H1 (cell line): ENCODE measurements around the gene PDLIM3. TPM values are rescaled to one million over a fixed set of nuclear protein-coding genes. Genes with fewer than 3 reads are reported as not detected.

Source experiments
- BACH1 ChIP-seq: IDR thresholded peaks from 2 replicates; pipeline ENCODE4 v1.6.1; 2012; ENCODE audit warnings: low read length, improper control_type of control experiment
- BRCA1 ChIP-seq: IDR thresholded peaks from 2 replicates; pipeline ENCODE4 v1.6.1; 2012; ENCODE audit warnings: low read depth, low read length, improper control_type of control experiment
- CBX5 ChIP-seq: fragments of 300-800, 300-1000 bp; sonication (generic); IDR thresholded peaks from 2 replicates; pipeline ENCODE4 v1.7.1; 2016; ENCODE audit warnings: antibody characterized with exemption, low read length, low read depth
- CHD2 ChIP-seq: IDR thresholded peaks from 2 replicates; pipeline ENCODE4 v1.6.1; 2012; ENCODE audit warnings: low read length, improper control_type of control experiment
- HDAC2 ChIP-seq, 2 experiments: fragments of 300-600 bp in 1 of 2; sonication (generic) in 1 of 2; IDR thresholded peaks; 2 replicates each; pipeline ENCODE4 v1.6.1; 2011 to 2012; ENCODE audit warnings: low read depth in 2 of 2, low read length in 2 of 2, mild to moderate bottlenecking in 2 of 2, moderate library complexity in 2 of 2, borderline replicate concordance in 1 of 2, inconsistent platforms in 1 of 2
- HDAC6 ChIP-seq: IDR thresholded peaks from one replicate; pipeline ENCODE4 v1.7.1; 2012; ENCODE audit warnings: low read depth, mild to moderate bottlenecking, inconsistent platforms, low read length, moderate library complexity
- MAFK ChIP-seq: IDR thresholded peaks from 2 replicates; pipeline ENCODE4 v1.6.1; 2012; ENCODE audit warnings: low read depth, mild to moderate bottlenecking, improper control_type of control experiment, low read length
- POLR2AphosphoS5 ChIP-seq: IDR thresholded peaks from 2 replicates; pipeline ENCODE4 v1.6.1; 2011; ENCODE audit warnings: low read depth, low read length
- RAD21 ChIP-seq, 2 experiments: IDR thresholded peaks in 1 of 2; conservative IDR thresholded peaks in 1 of 2; 2 replicates each; pipeline ENCODE4 v1.6.1; 2011; ENCODE audit warnings: low read depth in 2 of 2, low read length in 2 of 2, improper control_type of control experiment in 1 of 2, inconsistent platforms in 1 of 2, mild to moderate bottlenecking in 1 of 2, moderate library complexity in 1 of 2
- RFX5 ChIP-seq: IDR thresholded peaks from 2 replicates; pipeline ENCODE4 v1.6.1; 2011; ENCODE audit warnings: low read depth, low read length, improper control_type of control experiment, borderline replicate concordance
- RNF2 ChIP-seq: fragments of 200-900, 300-1000 bp; sonication (generic); IDR thresholded peaks from 2 replicates; pipeline ENCODE4 v1.7.1; 2016; ENCODE audit warnings: borderline replicate concordance, low read depth, mild to moderate bottlenecking, antibody characterized with exemption, low read length; ENCODE audit not compliant: poor library complexity, severe bottlenecking; ENCODE audit errors: missing control alignments
- SIRT6 ChIP-seq: IDR thresholded peaks from one replicate; pipeline ENCODE4 v1.7.1; 2012; ENCODE audit warnings: low read length, inconsistent platforms
- SIX5 ChIP-seq: IDR thresholded peaks from 2 replicates; pipeline ENCODE4 v1.6.1; 2011; ENCODE audit warnings: mild to moderate bottlenecking, low read depth, low read length
- SP2 ChIP-seq: IDR thresholded peaks from 2 replicates; pipeline ENCODE4 v1.6.1; 2012; ENCODE audit warnings: mild to moderate bottlenecking, low read length, inconsistent platforms
- SUZ12 ChIP-seq: fragments of 200-600 bp; sonication (generic); IDR thresholded peaks from 2 replicates; pipeline ENCODE4 v1.6.1; 2012; ENCODE audit warnings: mild to moderate bottlenecking, inconsistent platforms, low read length, moderate library complexity, mixed read lengths
- YY1 ChIP-seq: IDR thresholded peaks from 2 replicates; pipeline ENCODE4 v1.6.1; 2011; ENCODE audit warnings: low read depth, mild to moderate bottlenecking, low read length
- polyA plus RNA-seq, 7 experiments: library from polyadenylated mRNA; depleted of rRNA in 3 of 7; stranded (reverse) in 5 of 7; unstranded in 2 of 7; fragments of >200 nt in 5 of 7; fragments of 200-250 nt in 2 of 7; gene quantifications; 1 replicate in 5 of 7; 2 replicates in 1 of 7; 4 replicates in 1 of 7; pipeline versions ENCODE4 v1.2.1 to v1.2.3, GENCODE V29; 2011 to 2013; ENCODE audit warnings: missing spikeins in 2 of 7, mixed read lengths in 2 of 7
- total RNA-seq: library from RNA; stranded (reverse); fragmentation: NEBNext Ultra II Directional; extraction: Animal tissue kit (Norgen Biotek cat#: 25700); gene quantifications from 2 replicates; pipeline ENCODE4 v1.2.1, GENCODE V29; 2021
- TF ChIP-seq, protein P1 (sequence below): IDR thresholded peaks from 2 replicates; pipeline ENCODE4 v1.6.1; 2011; ENCODE audit warnings: low read length, improper control_type of control experiment
- TF ChIP-seq, protein P2 (sequence below): IDR thresholded peaks from 2 replicates; pipeline ENCODE4 v1.6.1; 2012; ENCODE audit warnings: low read length, inconsistent platforms
- TF ChIP-seq, protein P3 (sequence below): IDR thresholded peaks from 2 replicates; pipeline ENCODE4 v1.6.1; 2011; ENCODE audit warnings: low read depth, mild to moderate bottlenecking, low read length; ENCODE audit not compliant: insufficient read depth
- TF ChIP-seq, protein P4 (sequence below): IDR thresholded peaks from 2 replicates; pipeline ENCODE4 v1.6.1; 2012; ENCODE audit warnings: inconsistent platforms

The PDLIM3 gene
- total and polyA plus RNA-seq, 2 of the 8 experiments (the other 6 are each of a cell fraction or from before 2014, with no cell fraction given): 7.6 to 8.1 TPM

DNA sequence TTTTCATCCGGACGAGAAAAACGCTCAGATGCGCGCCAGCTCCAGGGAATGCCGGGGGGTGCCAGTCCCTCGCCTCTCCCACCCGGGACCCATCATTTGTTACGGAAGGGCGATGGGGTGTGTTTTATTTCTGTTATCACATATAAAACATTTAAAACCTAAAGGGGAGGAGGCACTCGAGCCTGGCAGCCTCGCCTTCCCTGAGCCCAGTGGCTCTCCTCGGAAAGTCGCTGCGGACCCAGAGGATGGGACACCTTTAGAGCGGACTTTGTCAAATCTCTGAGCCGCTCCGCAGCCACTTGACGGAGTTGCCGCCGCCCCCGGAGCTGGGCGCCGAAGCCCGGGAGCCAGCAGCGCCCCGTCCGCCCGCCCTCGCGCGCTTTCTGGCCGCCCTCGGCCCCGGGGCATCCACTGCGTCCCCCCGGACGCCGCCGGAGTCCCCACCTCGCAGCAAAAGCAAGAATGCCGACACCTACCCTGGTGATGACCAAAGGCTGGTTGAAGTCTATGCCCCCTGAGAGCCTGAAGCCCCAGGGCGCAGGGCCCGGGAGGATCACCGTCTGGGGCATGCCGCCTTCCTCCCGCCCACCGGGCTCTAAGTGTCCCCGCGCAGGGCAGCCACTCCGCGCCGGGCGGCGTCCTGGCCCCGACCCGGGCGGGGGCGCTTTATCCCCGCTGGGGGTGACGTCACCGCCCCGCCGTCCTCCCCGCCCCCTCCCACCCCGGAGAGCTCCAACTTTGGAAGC is at the start of gene PDLIM3 (continued):
- no peak for TF ChIP-seq RNF2
- no peak for TF ChIP-seq HDAC2 (IDR thresholded peaks at IDR 0.05; ENCODE audit: borderline replicate concordance in 1 of 2, low read depth in 2 of 2, low read length in 2 of 2)
- TF ChIP-seq BACH1: no peak
- TF ChIP-seq, protein P1, sequence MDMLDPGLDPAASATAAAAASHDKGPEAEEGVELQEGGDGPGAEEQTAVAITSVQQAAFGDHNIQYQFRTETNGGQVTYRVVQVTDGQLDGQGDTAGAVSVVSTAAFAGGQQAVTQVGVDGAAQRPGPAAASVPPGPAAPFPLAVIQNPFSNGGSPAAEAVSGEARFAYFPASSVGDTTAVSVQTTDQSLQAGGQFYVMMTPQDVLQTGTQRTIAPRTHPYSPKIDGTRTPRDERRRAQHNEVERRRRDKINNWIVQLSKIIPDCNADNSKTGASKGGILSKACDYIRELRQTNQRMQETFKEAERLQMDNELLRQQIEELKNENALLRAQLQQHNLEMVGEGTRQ: no peak
- TF ChIP-seq, protein P2, sequence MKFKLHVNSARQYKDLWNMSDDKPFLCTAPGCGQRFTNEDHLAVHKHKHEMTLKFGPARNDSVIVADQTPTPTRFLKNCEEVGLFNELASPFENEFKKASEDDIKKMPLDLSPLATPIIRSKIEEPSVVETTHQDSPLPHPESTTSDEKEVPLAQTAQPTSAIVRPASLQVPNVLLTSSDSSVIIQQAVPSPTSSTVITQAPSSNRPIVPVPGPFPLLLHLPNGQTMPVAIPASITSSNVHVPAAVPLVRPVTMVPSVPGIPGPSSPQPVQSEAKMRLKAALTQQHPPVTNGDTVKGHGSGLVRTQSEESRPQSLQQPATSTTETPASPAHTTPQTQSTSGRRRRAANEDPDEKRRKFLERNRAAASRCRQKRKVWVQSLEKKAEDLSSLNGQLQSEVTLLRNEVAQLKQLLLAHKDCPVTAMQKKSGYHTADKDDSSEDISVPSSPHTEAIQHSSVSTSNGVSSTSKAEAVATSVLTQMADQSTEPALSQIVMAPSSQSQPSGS: no peak
- TF ChIP-seq BRCA1: no peak
- TF ChIP-seq POLR2AphosphoS5: no peak
- TF ChIP-seq RFX5: no peak
- no peak for TF ChIP-seq CHD2
- TF ChIP-seq, protein P3, sequence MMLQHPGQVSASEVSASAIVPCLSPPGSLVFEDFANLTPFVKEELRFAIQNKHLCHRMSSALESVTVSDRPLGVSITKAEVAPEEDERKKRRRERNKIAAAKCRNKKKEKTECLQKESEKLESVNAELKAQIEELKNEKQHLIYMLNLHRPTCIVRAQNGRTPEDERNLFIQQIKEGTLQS: no peak
- no peak for TF ChIP-seq SP2
- no peak for TF ChIP-seq RAD21 (IDR thresholded peaks at IDR 0.05 in 1 of 2, conservative IDR thresholded peaks at IDR 0.05 in 1 of 2; ENCODE audit: low read depth in 2 of 2, low read length in 2 of 2)
- no peak for TF ChIP-seq HDAC6
- no peak for TF ChIP-seq SIX5
- TF ChIP-seq YY1: no peak
- 0 out of 2 replicates have a peak, but pooled peaks have one; percentile 19 for TF ChIP-seq SUZ12
- TF ChIP-seq, protein P4, sequence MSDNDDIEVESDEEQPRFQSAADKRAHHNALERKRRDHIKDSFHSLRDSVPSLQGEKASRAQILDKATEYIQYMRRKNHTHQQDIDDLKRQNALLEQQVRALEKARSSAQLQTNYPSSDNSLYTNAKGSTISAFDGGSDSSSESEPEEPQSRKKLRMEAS: peak; percentile 46
- no peak for TF ChIP-seq SIRT6
- no peak for TF ChIP-seq CBX5
- no peak for TF ChIP-seq MAFK
